NCI-H2081 (cell line): ENCODE results near the gene ARMC6.
"Not testable (repeated sequence)": the region's sequence is repeated elsewhere in the genome, so short reads cannot be mapped to it uniquely, and the experiment has no call there.

Source experiments
- DNase-seq, 2 experiments: peaks; one replicate each; lab custom pipeline; 2025; lab: John Stamatoyannopoulos, UW

Gene ARMC6

GRCh38 chr19:19023376-19023775 is 10.0 kb upstream of the ARMC6 start:
- DNase-seq = not testable (repeated sequence)

DNA sequence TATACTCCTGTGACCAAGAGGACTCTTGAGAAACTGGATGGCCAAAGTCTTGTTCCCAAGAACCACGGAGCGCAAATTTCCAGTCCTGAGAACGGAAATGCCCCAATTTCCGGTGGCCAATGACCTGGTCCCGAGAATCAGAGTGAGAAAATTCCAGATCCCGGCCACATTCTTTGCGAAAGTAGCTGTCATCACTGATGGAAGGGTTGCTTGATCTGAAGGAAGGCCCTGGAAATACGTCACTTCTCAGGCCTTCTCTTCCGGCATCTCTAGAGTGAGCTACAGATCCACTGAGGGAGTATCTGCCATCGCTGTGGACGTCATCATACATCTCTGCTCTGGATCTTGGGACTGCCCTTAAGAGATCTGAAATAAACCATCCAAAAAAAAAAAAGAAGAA is 7.5 kb upstream of the ARMC6 start:
- DNase-seq = no peak

GRCh38 chr19:19026299-19026971 is 7.0 kb upstream of the ARMC6 start:
- DNase-seq = no peak

DNA sequence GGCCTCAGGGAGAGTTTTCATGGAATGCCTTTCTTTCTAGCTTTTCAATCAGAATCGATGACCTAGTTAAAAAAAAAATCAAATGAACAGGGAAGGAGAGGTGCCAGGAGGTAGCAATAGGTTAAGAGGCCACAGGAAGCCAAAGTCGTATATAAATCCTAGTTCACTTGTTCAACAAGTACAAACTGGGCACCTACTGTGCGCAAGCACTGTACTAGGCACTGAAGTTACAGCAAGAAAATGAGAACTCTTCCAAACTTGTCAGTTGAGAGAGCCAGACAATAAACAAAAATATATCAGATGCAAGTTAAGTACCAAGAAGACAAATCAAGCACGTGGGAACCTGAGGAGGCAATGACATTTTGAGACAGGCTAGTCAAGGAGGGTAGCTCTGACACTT is 6.2 kb upstream of the ARMC6 start:
- no peak for DNase-seq

DNA sequence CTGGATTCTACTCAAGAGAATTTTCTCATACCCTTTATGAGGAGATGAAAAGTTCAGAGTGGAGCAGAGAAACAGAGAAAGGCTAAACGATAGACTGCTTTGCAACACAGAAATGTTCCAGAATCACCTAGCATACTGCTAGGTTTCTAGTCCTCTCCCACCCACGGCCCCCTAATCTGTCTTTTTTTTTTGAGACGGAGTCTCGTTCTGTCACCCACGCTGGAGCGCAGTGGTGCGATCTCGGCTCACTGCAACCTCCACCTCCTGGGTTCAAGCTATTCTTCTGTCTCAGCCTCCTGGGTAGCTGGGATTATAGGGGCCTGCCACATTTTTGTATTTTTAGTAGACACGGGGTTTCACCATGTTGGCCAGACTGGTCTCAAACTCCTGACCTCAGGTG is 4.9 kb upstream of the ARMC6 start:
- no peak for DNase-seq

DNA sequence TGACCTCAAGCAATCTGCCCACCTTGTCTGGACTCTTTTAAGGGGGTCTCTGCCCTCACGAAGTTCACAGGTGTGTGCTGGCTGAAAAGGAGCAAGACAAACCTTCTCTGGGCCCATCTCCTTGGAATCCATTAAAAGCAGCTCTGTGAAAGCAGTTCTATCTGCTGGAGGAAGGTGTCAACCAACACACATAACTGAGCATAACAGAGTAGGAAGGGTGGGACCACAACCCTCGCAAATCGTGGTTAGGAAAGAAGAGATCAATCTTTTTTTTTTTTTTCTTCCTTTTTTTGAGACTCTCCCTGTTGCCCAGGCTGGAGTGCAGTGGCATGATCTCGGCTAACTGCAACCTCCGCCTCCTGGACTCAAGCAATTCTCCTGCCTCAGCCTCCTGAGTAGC is 1.5 kb upstream of the ARMC6 start:
- DNase-seq = no peak

DNA sequence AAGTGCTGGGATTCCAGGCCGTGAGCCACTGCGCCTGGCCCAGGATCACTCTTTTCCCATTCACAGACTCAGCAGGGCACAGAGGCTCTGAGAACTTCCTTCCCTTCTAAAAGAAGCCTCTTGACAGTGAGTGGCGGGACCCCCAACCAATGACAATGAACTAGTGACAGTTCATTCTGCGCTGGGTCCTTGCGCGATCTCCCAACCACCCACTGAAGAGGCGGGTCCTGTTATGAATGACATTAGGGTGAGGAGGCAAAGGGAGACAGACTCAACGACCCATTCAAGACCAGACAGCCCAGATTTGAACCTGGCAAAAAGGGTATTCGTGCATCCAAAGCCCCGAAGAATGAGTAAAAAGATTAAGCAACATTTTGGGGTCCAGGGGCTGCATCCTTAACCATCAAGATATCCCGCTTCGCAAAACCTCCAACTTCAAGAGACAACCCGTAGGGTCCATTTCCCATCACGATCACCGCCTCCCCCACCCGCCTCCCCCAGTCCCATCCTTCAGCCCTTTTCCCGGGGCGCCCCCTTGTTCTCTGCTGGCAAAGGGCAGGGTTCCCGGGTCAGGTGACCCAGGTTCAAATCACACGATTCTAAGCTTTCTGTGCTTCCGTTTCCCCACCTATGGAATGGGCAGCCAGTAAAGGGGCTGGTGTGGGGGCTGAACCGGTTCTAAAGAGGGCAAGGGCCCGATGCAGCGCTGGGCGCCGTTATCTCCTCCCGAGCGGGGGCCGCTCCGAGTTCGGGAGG is 805 bp upstream of the ARMC6 start:
- DNase-seq = peak; percentile 79 to 92

DNA sequence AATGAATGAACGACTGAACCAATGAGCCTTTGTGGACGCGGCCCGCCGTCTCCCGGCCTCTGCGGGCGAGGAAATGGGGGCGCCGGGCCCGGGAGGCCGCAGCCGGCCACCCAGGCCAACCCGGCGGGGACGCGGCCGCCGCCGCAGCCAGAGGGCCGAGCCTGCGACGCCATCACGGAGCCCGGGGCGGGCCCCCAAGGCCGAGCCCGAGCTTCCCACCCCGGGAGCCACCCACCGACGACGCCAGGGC is 302 bp upstream of the ARMC6 start:
- no peak for DNase-seq

DNA sequence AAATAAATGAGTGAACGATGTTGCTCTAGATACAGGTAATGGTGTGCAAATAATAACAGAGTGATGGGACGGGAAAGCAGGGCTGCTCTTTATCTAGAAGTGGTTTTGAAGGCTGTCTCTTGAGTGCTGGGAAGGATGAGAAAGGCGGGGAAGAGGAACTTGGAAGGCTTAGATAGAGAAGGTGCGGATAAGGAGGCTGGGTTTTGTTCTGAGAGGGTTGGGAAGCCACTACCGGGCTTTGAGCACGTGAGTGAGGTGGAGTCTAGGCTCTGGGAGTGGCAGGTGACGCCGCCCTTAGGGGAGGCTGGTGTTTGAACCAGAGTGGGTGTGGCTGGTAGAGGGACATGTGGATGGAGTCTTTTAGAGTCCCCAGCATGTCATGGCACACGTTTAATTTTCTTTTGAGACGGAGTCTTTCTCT is 811 bp downstream of the ARMC6 start:
- DNase-seq = peak; percentile 70 to 84

GRCh38 chr19:19039901-19040300 is 6.5 kb downstream of the ARMC6 start:
- no peak for DNase-seq

- DNase-seq = no peak
These were observed 7.0 kb downstream of the ARMC6 start for GRCh38 chr19:19040417-19040816.

DNA sequence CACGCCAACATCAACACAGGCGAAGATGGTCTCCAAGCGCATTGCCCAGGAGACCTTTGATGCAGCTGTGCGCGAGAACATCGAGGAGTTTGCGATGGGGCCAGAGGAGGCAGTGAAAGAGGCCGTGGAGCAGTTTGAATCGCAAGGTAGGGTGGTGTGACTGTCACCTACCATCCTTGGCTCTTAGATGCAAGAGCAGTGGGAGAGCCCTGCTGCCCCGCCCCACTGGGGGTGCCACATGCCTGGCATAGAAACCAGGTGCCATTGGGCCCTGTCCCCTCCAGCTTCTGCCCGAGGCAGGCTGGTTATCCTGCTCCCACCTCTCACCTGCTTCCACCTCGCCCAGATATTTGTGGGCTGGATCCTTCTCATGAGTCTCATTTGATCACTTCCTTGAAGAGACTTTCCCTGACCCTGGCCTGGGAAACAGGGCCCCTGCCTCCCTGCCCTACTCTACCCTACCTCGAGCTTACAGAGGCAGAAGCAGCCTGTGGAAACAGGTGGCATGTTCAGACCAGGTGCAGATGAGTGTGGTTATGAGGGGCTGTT is 9.4 kb downstream of the ARMC6 start:
- DNase-seq = no peak

DNA sequence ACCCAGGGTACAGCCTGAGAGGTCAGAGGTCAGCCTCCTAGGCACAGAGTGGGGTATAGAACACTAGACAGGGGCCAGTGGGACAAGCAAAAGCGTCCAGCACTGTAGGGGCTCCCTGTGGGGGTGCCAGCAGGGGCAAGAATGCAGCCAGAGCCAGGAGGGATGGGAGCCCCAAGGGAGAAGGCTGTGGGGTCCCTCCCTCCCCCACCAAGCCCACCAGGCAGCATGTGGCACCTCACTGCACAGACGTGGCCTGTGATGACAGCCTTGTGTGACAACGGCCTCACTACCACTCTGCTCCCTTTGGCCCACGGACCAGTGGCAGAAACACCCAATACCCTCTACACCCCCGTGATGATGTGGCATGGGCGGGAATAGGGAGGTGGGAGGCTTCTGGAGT is 10.1 kb downstream of the ARMC6 start:
- no peak for DNase-seq

DNA sequence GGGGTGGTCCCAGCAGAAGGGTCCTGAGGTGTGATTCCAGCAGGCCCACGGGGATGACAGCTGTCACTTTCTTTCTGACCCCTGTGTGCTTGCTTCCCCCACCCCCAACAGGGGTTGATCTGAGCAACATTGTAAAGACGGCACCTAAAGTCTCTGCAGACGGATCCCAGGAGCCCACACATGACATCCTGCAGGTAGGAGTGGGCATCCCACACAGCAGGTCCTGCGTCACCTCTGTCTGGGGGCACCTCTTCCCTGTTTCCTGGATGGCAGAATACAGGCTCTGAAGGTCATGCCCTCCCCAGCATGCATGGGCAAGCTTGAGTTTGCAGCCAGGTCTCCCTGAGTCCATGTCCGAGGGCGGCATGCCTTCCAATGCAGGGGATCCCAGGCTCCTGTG is 10.5 kb downstream of the ARMC6 start:
- DNase-seq = no peak

GRCh38 chr19:19049406-19049805 is 16.0 kb downstream of the ARMC6 start:
- no peak for DNase-seq

- DNase-seq = no peak
These were observed 16.7 kb downstream of the ARMC6 start for GRCh38 chr19:19050104-19050503.

DNA sequence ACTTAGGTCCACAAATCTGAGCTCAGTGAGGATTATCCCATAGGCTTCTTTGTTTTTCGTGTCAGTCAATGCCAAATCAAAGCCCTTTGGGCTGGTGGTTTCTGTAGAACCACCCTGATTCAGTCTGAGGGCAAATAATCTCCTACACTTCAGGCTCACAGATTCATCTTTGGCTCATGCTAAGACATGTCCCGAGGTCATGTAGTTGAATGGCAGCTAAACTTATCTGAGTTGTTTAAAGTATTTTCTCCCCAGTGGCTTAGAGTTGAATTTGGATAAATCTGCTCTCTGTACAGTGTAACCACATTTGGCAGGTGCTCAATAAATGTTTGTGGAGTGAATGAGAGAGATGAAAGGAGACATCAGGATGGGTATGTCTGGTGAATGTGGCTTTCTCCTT is 17.3 kb downstream of the ARMC6 start:
- no peak for DNase-seq

- no peak for DNase-seq
These were observed 18.2 kb downstream of the ARMC6 start for GRCh38 chr19:19051478-19052213.

DNA sequence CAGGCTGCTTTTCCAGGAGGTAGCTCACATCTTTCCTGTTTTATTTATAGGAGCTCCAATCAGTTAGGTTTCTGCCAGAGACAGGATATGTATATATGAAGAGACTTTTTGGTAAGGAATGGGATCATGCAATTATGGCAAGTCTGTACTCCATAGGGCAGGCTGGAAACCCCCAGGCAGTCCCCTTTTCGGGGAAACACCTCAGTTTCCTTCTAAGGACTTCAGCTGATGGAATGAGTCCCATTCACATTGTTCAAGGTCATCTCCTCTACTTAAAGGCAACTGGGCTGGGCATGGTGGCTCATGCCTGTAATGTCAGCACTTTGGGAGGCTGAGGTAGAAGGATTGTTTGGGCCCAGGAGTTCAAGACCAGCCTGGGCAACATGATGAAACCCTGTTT is 19.5 kb downstream of the ARMC6 start:
- DNase-seq = no peak

GRCh38 chr19:19053508-19054314 is 20.3 kb downstream of the ARMC6 start:
- DNase-seq = peak; percentile 28 to 32

DNA sequence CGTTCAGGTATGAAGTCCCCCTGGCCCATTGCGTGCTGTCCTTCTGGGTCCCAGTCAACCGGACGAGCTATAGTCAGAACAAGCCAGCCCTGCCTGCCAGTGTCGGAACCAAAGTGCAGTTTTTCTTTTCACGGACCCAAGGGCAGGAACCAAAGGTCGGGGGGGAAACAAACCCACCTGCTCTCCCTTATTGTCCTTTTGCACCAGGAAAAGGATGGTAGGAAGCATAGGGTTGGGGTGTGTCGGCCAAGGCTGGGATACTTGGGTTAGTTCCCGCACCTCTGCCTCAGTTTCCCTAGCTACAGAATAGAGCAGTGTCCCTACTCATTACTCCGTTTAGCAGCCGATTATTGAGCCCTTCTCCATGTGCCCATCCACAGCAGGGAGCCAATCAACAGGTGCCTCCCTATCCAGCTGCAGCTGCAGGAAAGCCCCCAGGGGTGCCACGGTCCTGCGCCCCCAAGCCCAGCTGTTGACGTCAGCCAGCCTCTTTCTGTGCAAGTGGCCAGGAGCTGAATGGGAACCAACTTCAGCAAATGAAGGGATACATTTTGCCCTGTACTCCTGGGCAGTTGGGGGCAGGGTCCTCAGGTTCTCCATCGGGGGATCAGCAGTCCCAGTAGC is 21.0 kb downstream of the ARMC6 start:
- no peak for DNase-seq

DNA sequence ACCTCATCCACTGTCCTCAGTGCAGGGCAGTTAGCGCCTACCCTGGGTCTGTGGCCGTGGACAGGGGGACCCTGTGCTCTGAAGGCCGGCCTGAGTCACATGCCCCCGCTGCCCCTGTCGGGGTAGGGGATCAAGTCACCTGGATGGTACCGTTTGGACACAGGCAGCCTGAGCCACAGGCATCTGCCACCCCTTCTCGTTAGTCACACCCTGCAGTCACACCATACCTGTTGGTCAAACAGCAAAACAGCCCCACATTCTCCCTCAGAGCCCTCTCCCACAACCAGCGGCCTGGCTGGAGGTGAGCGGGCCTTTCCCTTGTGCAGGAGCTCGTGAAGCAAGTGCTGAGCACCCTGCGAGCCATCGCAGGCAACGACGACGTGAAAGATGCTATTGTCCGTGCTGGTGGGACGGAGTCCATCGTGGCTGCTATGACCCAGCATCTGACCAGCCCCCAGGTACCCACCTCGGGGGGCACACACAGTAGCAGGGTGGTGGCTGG is 21.6 kb downstream of the ARMC6 start:
- DNase-seq = no peak
